ENCODE results near the gene TPST1. TPM values are rescaled to one million over a fixed set of nuclear protein-coding genes. Genes with fewer than 3 reads are reported as not detected.

TPST1 gene
- polyA plus RNA-seq, 1 donor (not counting 4 experiments of a cell fraction or from before 2014, with no cell fraction given) = 48.5 TPM

DNA sequence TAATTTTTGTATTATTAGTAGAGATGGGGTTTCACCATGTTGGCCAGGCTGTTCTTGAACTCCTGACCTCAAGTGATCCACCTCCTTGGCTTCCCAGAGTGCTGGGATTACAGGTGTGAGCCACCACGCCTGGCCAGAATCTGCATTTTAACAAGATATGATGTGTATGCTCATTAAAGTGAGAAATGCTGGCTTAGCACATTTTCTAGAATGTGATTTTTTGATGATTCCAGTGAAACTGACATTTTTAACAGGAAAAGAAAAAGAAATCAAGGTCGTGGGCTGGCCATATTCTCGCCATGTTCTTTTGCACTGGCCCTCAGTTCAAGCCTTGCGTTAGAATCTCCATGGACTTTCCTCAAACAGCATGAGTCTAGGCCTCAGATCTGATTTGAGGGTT, 18.1 kb upstream of the TPST1 start:
- no peak for TF ChIP-seq EZH2 (IDR thresholded peaks at IDR 0.05; ENCODE audit: low read length)
- TF ChIP-seq, protein P1, sequence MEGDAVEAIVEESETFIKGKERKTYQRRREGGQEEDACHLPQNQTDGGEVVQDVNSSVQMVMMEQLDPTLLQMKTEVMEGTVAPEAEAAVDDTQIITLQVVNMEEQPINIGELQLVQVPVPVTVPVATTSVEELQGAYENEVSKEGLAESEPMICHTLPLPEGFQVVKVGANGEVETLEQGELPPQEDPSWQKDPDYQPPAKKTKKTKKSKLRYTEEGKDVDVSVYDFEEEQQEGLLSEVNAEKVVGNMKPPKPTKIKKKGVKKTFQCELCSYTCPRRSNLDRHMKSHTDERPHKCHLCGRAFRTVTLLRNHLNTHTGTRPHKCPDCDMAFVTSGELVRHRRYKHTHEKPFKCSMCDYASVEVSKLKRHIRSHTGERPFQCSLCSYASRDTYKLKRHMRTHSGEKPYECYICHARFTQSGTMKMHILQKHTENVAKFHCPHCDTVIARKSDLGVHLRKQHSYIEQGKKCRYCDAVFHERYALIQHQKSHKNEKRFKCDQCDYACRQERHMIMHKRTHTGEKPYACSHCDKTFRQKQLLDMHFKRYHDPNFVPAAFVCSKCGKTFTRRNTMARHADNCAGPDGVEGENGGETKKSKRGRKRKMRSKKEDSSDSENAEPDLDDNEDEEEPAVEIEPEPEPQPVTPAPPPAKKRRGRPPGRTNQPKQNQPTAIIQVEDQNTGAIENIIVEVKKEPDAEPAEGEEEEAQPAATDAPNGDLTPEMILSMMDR (optimal IDR thresholded peaks at IDR 0.05 in 1 of 3, IDR thresholded peaks at IDR 0.05 in 1 of 3, conservative IDR thresholded peaks at IDR 0.05 in 1 of 3; ENCODE audit: extremely low read depth in 1 of 3, insufficient read depth in 2 of 3, low read length in 3 of 3) = no peak
- dilution Hi-C loops (cut with MboI; ENCODE audit: extremely low pct_ligation_motif_present, low sequenced_read_pairs) = no loop called here
- H4K20me1 ChIP-seq (ENCODE audit: control insufficient read depth, extremely low read depth, insufficient read depth, low read length) = no peaks in the 10 kb centered on the region
- H3K27ac ChIP-seq (ENCODE audit: control insufficient read depth, insufficient read depth, low read length) = no peak overlapping the region
- H3K9ac ChIP-seq (ENCODE audit: control insufficient read depth, extremely low read depth, insufficient read depth, low read length) = no peak overlapping the region
- no peaks in the 10 kb centered on the region for H3K36me3 ChIP-seq (ENCODE audit: control insufficient read depth in 2 of 2, extremely low read depth in 1 of 2, insufficient read depth in 2 of 2, low read length in 2 of 2)
- no peaks in the 10 kb centered on the region for H3K4me1 ChIP-seq (ENCODE audit: control insufficient read depth, extremely low read depth, insufficient read depth, low read length)
- no peaks in the 10 kb centered on the region for H3K79me2 ChIP-seq (ENCODE audit: control insufficient read depth, insufficient read depth, low read length)
- no peak overlapping the region for H3K4me3 ChIP-seq (ENCODE audit: control insufficient read depth in 2 of 3, extremely low read depth in 1 of 3, insufficient read depth in 2 of 3, low read depth in 1 of 3, low read length in 3 of 3)
- DNase-seq (ENCODE audit: low read depth, low spot score) (no peak), FAIRE-seq (no peak)
- H3K9me3 ChIP-seq (ENCODE audit: control insufficient read depth, low read depth, low read length) = no peaks in the 10 kb centered on the region
- no peak overlapping the region for H3K4me2 ChIP-seq (ENCODE audit: control insufficient read depth, extremely low read depth, insufficient read depth, low read depth, low read length)
- H2AFZ ChIP-seq (ENCODE audit: control insufficient read depth, low read length) = no peak overlapping the region
- H3K9me1 ChIP-seq (ENCODE audit: control insufficient read depth, extremely low read depth, insufficient read depth, low read length) = no peaks in the 10 kb centered on the region
- H3K27me3 ChIP-seq (ENCODE audit: control insufficient read depth, extremely low read depth, insufficient read depth, low read length) = no peaks in the 10 kb centered on the region

DNA sequence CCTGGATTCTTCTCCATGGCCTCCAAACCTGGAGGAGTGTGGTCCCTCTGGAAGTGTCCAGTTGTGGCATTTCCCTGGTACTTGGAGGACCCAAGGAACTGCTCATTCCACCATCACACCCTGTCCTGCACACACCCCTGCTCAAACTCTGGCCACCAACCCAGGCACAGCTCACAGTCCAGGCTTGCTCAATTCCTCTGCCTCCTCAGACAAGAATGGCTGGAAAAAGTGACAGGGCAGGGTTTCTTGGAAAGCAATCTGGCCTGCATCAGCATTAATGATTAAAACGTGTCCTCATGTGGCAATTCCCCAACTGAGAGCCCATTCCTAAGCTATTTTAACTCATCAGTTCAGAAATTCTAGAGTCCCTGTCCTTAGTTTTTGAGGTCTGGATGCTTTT, 17.2 kb upstream of the TPST1 start:
- Histone ChIP-seq H3K36me3 (ENCODE audit: control insufficient read depth in 2 of 2, extremely low read depth in 1 of 2, insufficient read depth in 2 of 2, low read length in 2 of 2) (no peaks in the 10 kb centered on the region), H3K4me3 (ENCODE audit: control insufficient read depth in 2 of 3, extremely low read depth in 1 of 3, insufficient read depth in 2 of 3, low read depth in 1 of 3, low read length in 3 of 3) (no peak overlapping the region), H3K9me1 (ENCODE audit: control insufficient read depth, extremely low read depth, insufficient read depth, low read length) (no peaks in the 10 kb centered on the region), H3K27ac (ENCODE audit: control insufficient read depth, insufficient read depth, low read length) (no peak overlapping the region), H3K4me2 (ENCODE audit: control insufficient read depth, extremely low read depth, insufficient read depth, low read depth, low read length) (no peak overlapping the region), H4K20me1 (ENCODE audit: control insufficient read depth, extremely low read depth, insufficient read depth, low read length) (no peaks in the 10 kb centered on the region), H2AFZ (ENCODE audit: control insufficient read depth, low read length) (no peak overlapping the region), H3K27me3 (ENCODE audit: control insufficient read depth, extremely low read depth, insufficient read depth, low read length) (no peaks in the 10 kb centered on the region), H3K4me1 (ENCODE audit: control insufficient read depth, extremely low read depth, insufficient read depth, low read length) (no peaks in the 10 kb centered on the region), H3K9ac (ENCODE audit: control insufficient read depth, extremely low read depth, insufficient read depth, low read length) (no peak overlapping the region), H3K9me3 (ENCODE audit: control insufficient read depth, low read depth, low read length) (no peaks in the 10 kb centered on the region), H3K79me2 (ENCODE audit: control insufficient read depth, insufficient read depth, low read length) (no peaks in the 10 kb centered on the region)
- TF ChIP-seq, protein P1 (optimal IDR thresholded peaks at IDR 0.05 in 1 of 3, IDR thresholded peaks at IDR 0.05 in 1 of 3, conservative IDR thresholded peaks at IDR 0.05 in 1 of 3; ENCODE audit: extremely low read depth in 1 of 3, insufficient read depth in 2 of 3, low read length in 3 of 3) = no peak
- no peak for TF ChIP-seq EZH2 (IDR thresholded peaks at IDR 0.05; ENCODE audit: low read length)
- dilution Hi-C loops (cut with MboI; ENCODE audit: extremely low pct_ligation_motif_present, low sequenced_read_pairs) = no loop called here
- DNase-seq (ENCODE audit: low read depth, low spot score) = no peak
- FAIRE-seq = no peak

All from keratinocyte (primary cell).